SKM-1 treated with dmso at 0.1 percent for 144 hours (cell line): Measurements from ENCODE around the gene MYL6B.
"Not testable (repeated sequence)": the region's sequence is repeated elsewhere in the genome, so short reads cannot be mapped to it uniquely, and the experiment has no call there.

Experiments used
- DNase-seq: peaks from one replicate; lab custom pipeline; 2025; ENCODE audit not compliant: unreplicated experiment; lab: John Stamatoyannopoulos, UW

Gene MYL6B

GRCh38 chr12:56151672-56152131, 685 bp upstream of the MYL6B start:
- DNase-seq = no peak

- no peak for DNase-seq
These were observed 630 bp downstream of the MYL6B start for GRCh38 chr12:56152756-56153677.

- no peak for DNase-seq
These were observed 1.3 kb downstream of the MYL6B start for GRCh38 chr12:56153678-56154065.

- no peak for DNase-seq
These were observed 1.9 kb downstream of the MYL6B start for GRCh38 chr12:56154246-56154771.

GRCh38 chr12:56154818-56155217, 2.4 kb downstream of the MYL6B start:
- DNase-seq = no peak

- DNase-seq = no peak
These were observed 3.0 kb downstream of the MYL6B start for GRCh38 chr12:56155256-56155845.

- DNase-seq = not testable (repeated sequence)
These were observed 4.2 kb downstream of the MYL6B start for GRCh38 chr12:56156464-56157200.

GRCh38 chr12:56157201-56158028, 5.0 kb downstream of the MYL6B start:
- peak; percentile 65 for DNase-seq

GRCh38 chr12:56158029-56158925, 5.9 kb downstream of the MYL6B start, which contains the start of gene MYL6:
Gene MYL6 (plus strand): TSS chr12:56158359. CDS start chr12:56158402, 43 bp downstream.
- DNase-seq = peak; percentile 84

- DNase-seq = no peak
These were observed 6.6 kb downstream of the MYL6B start for GRCh38 chr12:56158926-56159461.

GRCh38 chr12:56159482-56160192, 7.2 kb downstream of the MYL6B start:
- DNase-seq = no peak

- DNase-seq = no peak
These were observed 7.9 kb downstream of the MYL6B start for GRCh38 chr12:56160193-56160763.

GRCh38 chr12:56160894-56161689, 8.7 kb downstream of the MYL6B start:
- no peak for DNase-seq

GRCh38 chr12:56161690-56162351, 9.4 kb downstream of the MYL6B start:
- no peak for DNase-seq

GRCh38 chr12:56162468-56163290, 10.3 kb downstream of the MYL6B start:
- DNase-seq = no peak
